ENCODE data around the gene TBC1D22B.

TBC1D22B gene, protein sequence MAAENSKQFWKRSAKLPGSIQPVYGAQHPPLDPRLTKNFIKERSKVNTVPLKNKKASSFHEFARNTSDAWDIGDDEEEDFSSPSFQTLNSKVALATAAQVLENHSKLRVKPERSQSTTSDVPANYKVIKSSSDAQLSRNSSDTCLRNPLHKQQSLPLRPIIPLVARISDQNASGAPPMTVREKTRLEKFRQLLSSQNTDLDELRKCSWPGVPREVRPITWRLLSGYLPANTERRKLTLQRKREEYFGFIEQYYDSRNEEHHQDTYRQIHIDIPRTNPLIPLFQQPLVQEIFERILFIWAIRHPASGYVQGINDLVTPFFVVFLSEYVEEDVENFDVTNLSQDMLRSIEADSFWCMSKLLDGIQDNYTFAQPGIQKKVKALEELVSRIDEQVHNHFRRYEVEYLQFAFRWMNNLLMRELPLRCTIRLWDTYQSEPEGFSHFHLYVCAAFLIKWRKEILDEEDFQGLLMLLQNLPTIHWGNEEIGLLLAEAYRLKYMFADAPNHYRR

DNA sequence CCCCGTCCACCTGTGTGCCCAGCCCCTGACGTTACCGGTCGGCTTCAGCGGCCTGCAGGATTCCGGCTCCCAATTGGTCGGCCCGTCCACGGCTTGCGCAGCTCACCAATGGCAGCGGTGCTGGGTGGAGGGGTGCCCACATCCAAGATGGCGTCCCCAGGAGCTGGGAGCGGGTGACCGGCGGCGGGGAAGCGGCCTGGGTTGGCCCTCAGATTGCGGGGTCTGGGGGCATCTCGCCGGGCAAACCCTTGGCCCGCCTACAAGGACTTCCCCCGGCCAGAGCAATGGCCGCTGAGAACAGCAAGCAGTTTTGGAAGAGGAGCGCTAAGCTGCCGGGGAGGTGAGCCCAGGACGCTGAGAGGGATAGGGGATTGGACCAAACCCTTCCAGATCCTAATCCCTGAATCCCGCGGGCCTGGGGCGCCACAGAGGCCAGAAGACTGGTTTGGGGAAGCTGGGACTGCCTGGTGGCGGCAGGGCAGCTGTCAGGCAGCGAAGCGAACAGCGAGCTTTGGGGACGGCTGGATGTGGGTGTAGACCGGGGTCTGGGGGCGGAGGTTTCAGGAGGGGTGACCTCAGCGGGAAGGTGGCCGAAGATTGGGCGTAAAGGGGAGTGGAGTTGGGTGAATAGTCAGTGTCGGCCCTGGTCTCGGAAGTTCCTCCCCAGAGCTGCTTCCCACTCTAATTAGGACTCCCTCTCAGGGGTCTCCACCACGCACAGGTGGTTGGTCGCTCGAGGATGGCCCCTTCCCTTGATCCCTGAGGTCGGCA lies at the start of gene TBC1D22B, which contains the start of gene TMEM217:
Gene TBC1D22B (plus strand): TSS at position 139 of the 771 bp plus-strand sequence. CDS start 146 bp downstream, at position 285.
Gene TMEM217 (minus strand): TSS at position 511 of the 771 bp plus-strand sequence. CDS start 39,114 bp downstream, outside the sequence.
- DNase-seq (ENCODE audit: low spot score): peak; percentile 97
- in situ Hi-C loops (cut with MboI; ENCODE audit: low sequenced_read_pairs, unreplicated experiment): no loop called here
- TF ChIP-seq, protein P1, sequence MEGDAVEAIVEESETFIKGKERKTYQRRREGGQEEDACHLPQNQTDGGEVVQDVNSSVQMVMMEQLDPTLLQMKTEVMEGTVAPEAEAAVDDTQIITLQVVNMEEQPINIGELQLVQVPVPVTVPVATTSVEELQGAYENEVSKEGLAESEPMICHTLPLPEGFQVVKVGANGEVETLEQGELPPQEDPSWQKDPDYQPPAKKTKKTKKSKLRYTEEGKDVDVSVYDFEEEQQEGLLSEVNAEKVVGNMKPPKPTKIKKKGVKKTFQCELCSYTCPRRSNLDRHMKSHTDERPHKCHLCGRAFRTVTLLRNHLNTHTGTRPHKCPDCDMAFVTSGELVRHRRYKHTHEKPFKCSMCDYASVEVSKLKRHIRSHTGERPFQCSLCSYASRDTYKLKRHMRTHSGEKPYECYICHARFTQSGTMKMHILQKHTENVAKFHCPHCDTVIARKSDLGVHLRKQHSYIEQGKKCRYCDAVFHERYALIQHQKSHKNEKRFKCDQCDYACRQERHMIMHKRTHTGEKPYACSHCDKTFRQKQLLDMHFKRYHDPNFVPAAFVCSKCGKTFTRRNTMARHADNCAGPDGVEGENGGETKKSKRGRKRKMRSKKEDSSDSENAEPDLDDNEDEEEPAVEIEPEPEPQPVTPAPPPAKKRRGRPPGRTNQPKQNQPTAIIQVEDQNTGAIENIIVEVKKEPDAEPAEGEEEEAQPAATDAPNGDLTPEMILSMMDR (IDR thresholded peaks at IDR 0.05; ENCODE audit: borderline replicate concordance, control extremely low read depth, extremely low read depth, insufficient read depth, missing control alignments): no peak

DNA sequence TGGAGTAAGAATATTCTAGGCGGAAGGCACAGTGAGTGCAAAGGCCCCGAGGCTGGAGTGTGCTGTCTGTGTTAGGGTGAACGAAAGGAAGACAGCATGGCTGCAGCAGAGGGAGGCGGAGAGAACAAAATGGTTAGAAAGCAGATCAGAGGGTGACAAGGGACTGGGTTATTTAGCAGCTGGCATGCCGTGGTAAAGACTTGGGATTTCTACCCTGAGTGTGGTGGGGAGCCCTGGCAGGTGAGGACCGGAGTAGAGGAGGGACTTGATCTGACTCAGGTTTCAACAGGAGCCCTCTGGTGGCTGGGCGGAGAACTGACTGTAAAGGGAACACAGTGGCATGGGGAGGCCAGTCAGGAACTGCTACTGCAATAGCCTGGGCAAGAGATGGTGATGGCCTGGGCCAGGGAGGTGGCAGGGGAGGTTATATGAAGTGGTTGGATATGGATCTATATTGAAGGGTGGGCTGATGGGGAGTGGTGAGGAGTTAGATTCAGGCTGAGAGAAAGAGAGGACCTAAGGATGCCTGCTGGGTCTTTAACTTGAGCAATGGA lies 49.6 kb upstream of the TBC1D22B start:
- peak; percentile 76 for DNase-seq (ENCODE audit: low spot score)
- in situ Hi-C loops (cut with MboI; ENCODE audit: low sequenced_read_pairs, unreplicated experiment): loop anchor here (10.0 to 25.0 kb wide), 2 partner anchors 333 to 446 kb away; partner anchors contain the start of gene PPIL1
- TF ChIP-seq, protein P1 (IDR thresholded peaks at IDR 0.05; ENCODE audit: borderline replicate concordance, control extremely low read depth, extremely low read depth, insufficient read depth, missing control alignments): peak; percentile 65

DNA sequence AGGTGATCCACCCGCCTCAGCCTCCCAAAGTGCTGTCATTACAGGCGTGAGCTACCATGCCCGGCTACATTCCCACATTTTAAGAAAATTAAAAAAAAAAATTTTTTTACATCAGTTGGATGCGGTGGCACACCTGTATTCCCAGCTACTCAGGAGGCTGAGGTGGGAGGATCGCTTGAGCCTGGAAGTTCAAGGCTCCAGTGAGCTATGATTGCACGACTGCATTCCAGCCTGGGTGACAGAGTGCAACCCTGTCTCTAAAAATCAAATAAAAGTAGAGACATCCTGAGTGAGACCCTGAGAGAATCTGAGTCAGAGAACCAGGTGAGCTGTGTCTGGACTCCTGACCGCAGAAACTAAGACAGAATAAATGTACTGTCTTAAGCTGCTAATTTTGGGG lies 48.8 kb upstream of the TBC1D22B start:
- in situ Hi-C loops (cut with MboI; ENCODE audit: low sequenced_read_pairs, unreplicated experiment): loop anchor here (10.0 to 25.0 kb wide), 2 partner anchors 334 to 446 kb away; partner anchors contain the start of gene PPIL1
- DNase-seq (ENCODE audit: low spot score): no peak
- TF ChIP-seq, protein P1 (IDR thresholded peaks at IDR 0.05; ENCODE audit: borderline replicate concordance, control extremely low read depth, extremely low read depth, insufficient read depth, missing control alignments): no peak

DNA sequence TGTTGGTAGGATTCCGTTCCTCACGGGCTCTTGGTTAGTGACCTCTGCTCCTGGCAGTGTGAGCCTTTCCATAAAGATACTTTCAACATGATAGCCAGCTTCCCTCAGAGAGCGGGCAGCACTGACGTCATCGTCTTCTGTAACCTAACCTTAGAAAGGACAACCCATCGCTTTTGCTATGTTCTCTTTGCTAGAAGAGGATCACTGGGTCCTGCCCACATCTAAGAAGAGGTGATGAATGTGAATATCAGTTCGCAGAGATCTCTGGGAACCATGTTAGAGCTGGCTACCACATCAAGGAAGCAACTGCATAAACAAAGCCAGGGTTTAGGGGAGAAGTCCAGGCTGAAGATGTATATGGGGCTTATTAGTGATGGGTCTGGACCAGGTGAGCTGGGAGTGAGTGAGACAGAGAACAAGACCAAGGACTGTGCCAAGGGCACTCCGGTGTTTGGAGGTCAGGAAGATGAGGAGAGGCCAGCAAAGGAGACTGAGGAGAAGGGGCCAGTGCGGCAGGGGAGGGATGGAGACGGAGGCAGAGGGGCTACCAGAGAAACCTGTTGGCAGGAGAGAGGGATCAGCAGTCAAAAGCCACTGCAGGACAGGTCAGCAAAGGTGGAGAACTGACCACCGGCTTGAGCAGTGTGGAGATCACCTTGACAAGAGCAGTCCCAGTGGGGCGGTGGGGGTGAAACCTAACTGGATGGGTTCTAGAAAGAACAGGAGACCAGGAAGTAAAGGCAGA lies 47.9 kb upstream of the TBC1D22B start:
- TF ChIP-seq, protein P1 (IDR thresholded peaks at IDR 0.05; ENCODE audit: borderline replicate concordance, control extremely low read depth, extremely low read depth, insufficient read depth, missing control alignments): no peak
- DNase-seq (ENCODE audit: low spot score): no peak
- in situ Hi-C loops (cut with MboI; ENCODE audit: low sequenced_read_pairs, unreplicated experiment): loop anchor here (10.0 to 25.0 kb wide), 3 partner anchors 185 to 447 kb away; partner anchors contain the start of gene PPIL1

DNA sequence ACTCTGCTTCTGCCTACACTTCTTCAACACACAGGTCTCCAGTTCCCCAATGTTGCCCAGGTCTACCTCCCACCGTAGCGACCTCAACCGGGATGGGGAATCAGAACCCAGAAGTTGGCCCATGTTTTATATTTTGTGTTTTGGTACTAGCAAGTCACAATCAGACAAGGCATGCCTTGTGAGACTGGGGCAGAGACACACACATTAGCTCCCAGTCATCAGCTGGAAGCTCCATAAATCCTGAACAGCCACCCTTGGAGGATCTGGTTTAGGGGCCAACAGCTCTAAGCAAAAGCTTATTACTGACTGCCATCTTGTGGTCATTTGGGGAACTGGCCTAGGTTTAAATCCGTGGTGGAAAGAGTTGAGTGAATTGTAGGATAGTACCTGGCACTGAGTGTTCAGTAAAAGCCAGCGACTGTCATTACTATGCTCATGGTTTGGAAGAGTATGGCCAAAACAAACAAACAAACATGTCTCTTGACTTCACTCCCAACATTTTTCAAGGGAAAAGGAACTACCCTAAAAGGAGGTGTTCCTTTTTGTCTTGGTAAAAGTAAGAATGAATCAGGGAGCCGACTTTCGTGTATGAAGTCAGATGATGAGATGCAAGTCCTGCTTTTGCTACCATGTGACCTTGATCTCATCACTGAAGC lies 47.1 kb upstream of the TBC1D22B start:
- TF ChIP-seq, protein P1 (IDR thresholded peaks at IDR 0.05; ENCODE audit: borderline replicate concordance, control extremely low read depth, extremely low read depth, insufficient read depth, missing control alignments): peak; percentile 84
- DNase-seq (ENCODE audit: low spot score): peak; percentile 73
- in situ Hi-C loops (cut with MboI; ENCODE audit: low sequenced_read_pairs, unreplicated experiment): loop anchor here (10.0 to 25.0 kb wide), 2 partner anchors 186 to 448 kb away; no protein-coding TSS in a partner anchor
